ENCODE data around the gene MRPS6. TPM values are rescaled to one million over a fixed set of nuclear protein-coding genes. Genes with fewer than 3 reads are reported as not detected.

Gene MRPS6
- total and polyA plus RNA-seq, 4 donors: 12.1 to 83.0 (median 17.0) TPM

DNA sequence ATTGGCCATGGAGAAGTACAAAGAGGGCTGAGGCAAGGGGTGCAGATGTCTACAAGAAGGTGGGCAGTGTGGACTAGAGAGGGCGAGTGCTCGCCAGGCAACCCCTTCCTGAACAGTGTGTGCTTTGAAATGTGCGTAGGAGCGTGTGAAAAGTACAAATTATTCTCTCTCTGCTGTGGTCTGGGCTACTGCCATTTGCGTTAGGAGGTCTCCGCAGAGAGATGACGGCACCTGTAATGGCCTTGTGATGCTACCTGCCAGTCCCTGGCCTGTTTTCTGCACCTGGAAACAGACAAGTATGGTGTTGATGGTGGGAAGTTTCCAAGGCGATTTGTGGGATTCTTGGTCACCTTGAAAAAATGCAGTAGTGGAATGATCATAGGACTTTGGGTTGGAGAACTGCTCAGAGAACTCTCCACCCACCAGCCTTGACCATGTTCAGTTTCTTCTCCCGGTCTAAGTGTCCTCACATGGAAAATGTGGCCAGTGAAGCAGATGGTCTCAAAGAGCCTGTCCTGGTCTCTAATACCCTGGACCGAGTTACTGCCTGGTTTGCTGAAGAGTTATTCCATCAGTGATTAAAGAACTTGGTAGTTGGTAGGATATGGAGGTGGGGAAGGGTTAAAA is 74.5 kb downstream of the MRPS6 start:
- 94% methylated on average over 10 of the region's 10 CpGs for WGBS
- Histone ChIP-seq H3K27ac (ENCODE audit: low read depth in 1 of 2, low read length in 2 of 2) (no peak overlapping the region), H3K4me1 (ENCODE audit: control insufficient read depth in 4 of 4, insufficient read depth in 4 of 4, low read length in 3 of 4) (no peaks in the 10 kb centered on the region)

GRCh38 chr21:34148419-34148804 is 75.0 kb downstream of the MRPS6 start:
- H3K9ac ChIP-seq (ENCODE audit: low read depth in 1 of 2, low read length in 2 of 2): no peak overlapping the region
- no peak for TF ChIP-seq JUND (IDR thresholded peaks at IDR 0.05)
- peak; percentile 63 for TF ChIP-seq NR2F2 (IDR thresholded peaks at IDR 0.05)
- H3K27ac ChIP-seq (ENCODE audit: low read depth in 1 of 2, low read length in 2 of 2): no peak overlapping the region
- H3K4me1 ChIP-seq (ENCODE audit: control insufficient read depth in 4 of 4, insufficient read depth in 4 of 4, low read length in 3 of 4): no peaks in the 10 kb centered on the region
- WGBS: 82% methylated on average over 3 of the region's 3 CpGs
- no peak for DNase-seq (ENCODE audit: low spot score)
- H3K27me3 ChIP-seq (ENCODE audit: control insufficient read depth in 4 of 4, insufficient read depth in 4 of 4, low read length in 3 of 4): no peaks in the 10 kb centered on the region
- no peak overlapping the region for H3K4me3 ChIP-seq (ENCODE audit: low read depth in 1 of 3, low read length in 3 of 3)
- H3K9me3 ChIP-seq (ENCODE audit: control insufficient read depth in 4 of 4, low read length in 3 of 4): no peaks in the 10 kb centered on the region
- no peaks in the 10 kb centered on the region for H3K36me3 ChIP-seq (ENCODE audit: control insufficient read depth in 4 of 4, insufficient read depth in 3 of 4, low read depth in 1 of 4, low read length in 3 of 4)

More for the DNA sequence above, 74.5 kb downstream of the MRPS6 start:
- Histone ChIP-seq H3K4me3 (ENCODE audit: low read depth in 1 of 3, low read length in 3 of 3) (no peak overlapping the region), H3K9me3 (ENCODE audit: control insufficient read depth in 4 of 4, low read length in 3 of 4) (no peaks in the 10 kb centered on the region), H3K27me3 (ENCODE audit: control insufficient read depth in 4 of 4, insufficient read depth in 4 of 4, low read length in 3 of 4) (no peaks in the 10 kb centered on the region), H3K36me3 (ENCODE audit: control insufficient read depth in 4 of 4, insufficient read depth in 3 of 4, low read depth in 1 of 4, low read length in 3 of 4) (no peaks in the 10 kb centered on the region), H3K9ac (ENCODE audit: low read depth in 1 of 2, low read length in 2 of 2) (no peak overlapping the region)
- TF ChIP-seq RAD21 (IDR thresholded peaks at IDR 0.05): no peak
- TF ChIP-seq, protein P1, sequence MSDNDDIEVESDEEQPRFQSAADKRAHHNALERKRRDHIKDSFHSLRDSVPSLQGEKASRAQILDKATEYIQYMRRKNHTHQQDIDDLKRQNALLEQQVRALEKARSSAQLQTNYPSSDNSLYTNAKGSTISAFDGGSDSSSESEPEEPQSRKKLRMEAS (IDR thresholded peaks at IDR 0.05): no peak
- TF ChIP-seq HNF4G (IDR thresholded peaks at IDR 0.05): no peak
- no peak for TF ChIP-seq EGR1 (IDR thresholded peaks at IDR 0.05; ENCODE audit: low read depth in 2 of 2)
- TF ChIP-seq SP1 (IDR thresholded peaks at IDR 0.05): no peak
- TF ChIP-seq, protein P2, sequence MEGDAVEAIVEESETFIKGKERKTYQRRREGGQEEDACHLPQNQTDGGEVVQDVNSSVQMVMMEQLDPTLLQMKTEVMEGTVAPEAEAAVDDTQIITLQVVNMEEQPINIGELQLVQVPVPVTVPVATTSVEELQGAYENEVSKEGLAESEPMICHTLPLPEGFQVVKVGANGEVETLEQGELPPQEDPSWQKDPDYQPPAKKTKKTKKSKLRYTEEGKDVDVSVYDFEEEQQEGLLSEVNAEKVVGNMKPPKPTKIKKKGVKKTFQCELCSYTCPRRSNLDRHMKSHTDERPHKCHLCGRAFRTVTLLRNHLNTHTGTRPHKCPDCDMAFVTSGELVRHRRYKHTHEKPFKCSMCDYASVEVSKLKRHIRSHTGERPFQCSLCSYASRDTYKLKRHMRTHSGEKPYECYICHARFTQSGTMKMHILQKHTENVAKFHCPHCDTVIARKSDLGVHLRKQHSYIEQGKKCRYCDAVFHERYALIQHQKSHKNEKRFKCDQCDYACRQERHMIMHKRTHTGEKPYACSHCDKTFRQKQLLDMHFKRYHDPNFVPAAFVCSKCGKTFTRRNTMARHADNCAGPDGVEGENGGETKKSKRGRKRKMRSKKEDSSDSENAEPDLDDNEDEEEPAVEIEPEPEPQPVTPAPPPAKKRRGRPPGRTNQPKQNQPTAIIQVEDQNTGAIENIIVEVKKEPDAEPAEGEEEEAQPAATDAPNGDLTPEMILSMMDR (IDR thresholded peaks at IDR 0.05; ENCODE audit: low read depth, low read length, missing input control): no peak
- no peak for DNase-seq (ENCODE audit: low spot score)

DNA sequence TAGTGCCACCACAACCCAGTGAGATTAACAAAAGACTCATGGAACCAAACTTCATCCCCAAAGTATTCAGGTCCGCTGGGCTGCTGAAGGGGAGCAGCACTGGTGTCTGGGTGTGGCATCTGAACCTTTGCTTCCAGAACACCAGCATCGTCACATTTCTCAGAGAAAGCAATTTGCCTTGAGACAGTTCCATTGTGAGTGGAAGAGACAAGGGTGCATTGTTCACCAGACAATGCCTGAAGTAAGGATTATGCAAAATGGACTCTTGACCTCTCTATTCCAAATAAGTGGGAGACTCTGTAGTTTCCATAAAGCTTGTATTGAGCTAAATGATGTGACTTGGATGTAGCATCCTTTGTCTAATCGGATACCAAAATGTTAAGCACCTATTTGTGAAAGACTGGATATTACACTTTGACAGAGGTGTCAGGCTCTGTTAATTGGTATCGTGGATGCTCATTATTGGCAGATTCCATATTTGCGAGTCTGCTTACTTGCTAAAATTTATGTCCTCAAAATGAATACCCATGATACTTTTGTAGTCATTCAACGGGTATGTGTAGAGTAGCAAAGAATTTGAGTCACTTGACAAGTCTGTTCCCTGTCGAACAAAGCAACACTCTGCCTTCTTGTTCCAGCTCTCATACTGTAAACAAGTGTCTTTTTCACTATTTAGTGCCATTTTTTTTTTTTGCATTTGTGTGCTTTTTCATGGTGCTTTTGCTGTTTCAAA is 75.6 kb downstream of the MRPS6 start:
- Histone ChIP-seq H3K36me3 (ENCODE audit: control insufficient read depth in 4 of 4, insufficient read depth in 3 of 4, low read depth in 1 of 4, low read length in 3 of 4) (no peaks in the 10 kb centered on the region), H3K27ac (ENCODE audit: low read depth in 1 of 2, low read length in 2 of 2) (no peak overlapping the region)

More for the DNA sequence above, 75.6 kb downstream of the MRPS6 start:
- Histone ChIP-seq H3K27me3 (ENCODE audit: control insufficient read depth in 4 of 4, insufficient read depth in 4 of 4, low read length in 3 of 4) (no peaks in the 10 kb centered on the region), H3K9me3 (ENCODE audit: control insufficient read depth in 4 of 4, low read length in 3 of 4) (no peaks in the 10 kb centered on the region), H3K4me1 (ENCODE audit: control insufficient read depth in 4 of 4, insufficient read depth in 4 of 4, low read length in 3 of 4) (no peaks in the 10 kb centered on the region), H3K9ac (ENCODE audit: low read depth in 1 of 2, low read length in 2 of 2) (no peak overlapping the region), H3K4me3 (ENCODE audit: low read depth in 1 of 3, low read length in 3 of 3) (no peak overlapping the region)
- no peak for TF ChIP-seq HNF4A (conservative IDR thresholded peaks at IDR 0.05)
- no peak for TF ChIP-seq RAD21 (IDR thresholded peaks at IDR 0.05)
- no peak for TF ChIP-seq TAF1 (conservative IDR thresholded peaks at IDR 0.05)
- TF ChIP-seq, protein P2 (IDR thresholded peaks at IDR 0.05; ENCODE audit: low read depth, low read length, missing input control): no peak
- TF ChIP-seq, protein P1 (IDR thresholded peaks at IDR 0.05): no peak
- no peak for TF ChIP-seq ATF3 (IDR thresholded peaks at IDR 0.05)
- no peak for TF ChIP-seq FOXA1 (IDR thresholded peaks at IDR 0.05)
- TF ChIP-seq SP1 (IDR thresholded peaks at IDR 0.05): no peak
- TF ChIP-seq YY1 (IDR thresholded peaks at IDR 0.05): no peak
- TF ChIP-seq HNF4G (IDR thresholded peaks at IDR 0.05): no peak
- no peak for TF ChIP-seq EGR1 (IDR thresholded peaks at IDR 0.05; ENCODE audit: low read depth in 2 of 2)
- no peak for TF ChIP-seq FOXA2 (IDR thresholded peaks at IDR 0.05)
- no peak for TF ChIP-seq JUND (IDR thresholded peaks at IDR 0.05)
- no peak for TF ChIP-seq RXRA (IDR thresholded peaks at IDR 0.05)
- WGBS: 94% methylated on average over 7 of the region's 7 CpGs
- DNase-seq (ENCODE audit: low spot score): no peak

Measured in liver (tissue), 9 donors.